SU-DHL-6 (cell line): Measurements from ENCODE around the gene ZNF532.

Experiments
- H2AFZ ChIP-seq: fragments of 200-600 bp; sonication (generic); 2 replicates; pipeline ENCODE4 v1.6.1; 2014; ENCODE audit warnings: low read depth, mild to moderate bottlenecking, moderate library complexity, mixed read lengths, antibody characterized with exemption, low read length; ENCODE audit not compliant: severe bottlenecking
- H3F3A ChIP-seq: fragments of 200-600 bp; shearing (Covaris generic); 2 replicates; pipeline ENCODE4 v1.6.0; 2016; ENCODE audit warnings: antibody characterized with exemption, mild to moderate bottlenecking; ENCODE audit not compliant: insufficient read depth
- H3K27ac ChIP-seq: fragments of 200-600 bp; sonication (generic); 2 replicates; pipeline ENCODE4 v1.5.1; 2016; ENCODE audit warnings: low read depth, mild to moderate bottlenecking, low read length, moderate library complexity, mixed read lengths
- H3K27me3 ChIP-seq: fragments of 200-600 bp; sonication (generic), shearing (Covaris generic); 2 replicates; pipeline ENCODE4 v1.6.0; 2014; ENCODE audit warnings: mild to moderate bottlenecking, low read length
- H3K36me3 ChIP-seq: fragments of 200-600 bp; sonication (generic); 2 replicates; pipeline ENCODE4 v1.6.1; 2014; ENCODE audit warnings: mild to moderate bottlenecking, low read length, mixed read lengths
- H3K4me2 ChIP-seq: fragments of 300-600, 200-600 bp; shearing (Covaris generic), sonication (generic); 2 replicates; pipeline ENCODE4 v1.6.0; 2014; ENCODE audit warnings: low read length, low read depth, mild to moderate bottlenecking; ENCODE audit not compliant: poor library complexity, severe bottlenecking
- H3K4me3 ChIP-seq: fragments of 200-600 bp; sonication (generic); 2 replicates; pipeline ENCODE4 v1.5.1; 2014; ENCODE audit warnings: antibody characterized with exemption, low read length, mild to moderate bottlenecking, mixed read lengths; ENCODE audit not compliant: insufficient read depth, poor library complexity, severe bottlenecking
- H3K79me2 ChIP-seq: fragments of 200-600 bp; sonication (generic); 2 replicates; pipeline ENCODE4 v1.6.1; 2014; ENCODE audit warnings: mild to moderate bottlenecking, low read length, moderate library complexity; ENCODE audit not compliant: insufficient read depth
- H3K9ac ChIP-seq: fragments of 200-600 bp; sonication (generic); 2 replicates; pipeline ENCODE4 v1.7.0; 2014; ENCODE audit warnings: mild to moderate bottlenecking, low read length
- H3K9me2 ChIP-seq: fragments of 200-600 bp; sonication (generic); replicated peaks from 2 replicates; pipeline ENCODE4 v1.6.1; 2014; ENCODE audit warnings: low read length; ENCODE audit not compliant: insufficient read depth
- H3K9me3 ChIP-seq: fragments of 200-600 bp; sonication (generic); 2 replicates; pipeline ENCODE4 v1.6.1; 2014; ENCODE audit warnings: low read length, mixed read lengths; ENCODE audit not compliant: insufficient read depth
- H4K20me1 ChIP-seq: fragments of 200-600 bp; sonication (generic); 2 replicates; pipeline ENCODE4 v1.6.1; 2014; ENCODE audit warnings: low read depth, mild to moderate bottlenecking, antibody characterized with exemption, low read length, moderate library complexity, mixed read lengths
- EZH2phosphoT487 ChIP-seq: fragments of 200-600 bp; sonication (generic), shearing (Covaris generic); conservative IDR thresholded peaks from 2 replicates; pipeline ENCODE4 v1.6.1; 2018; ENCODE audit warnings: mild to moderate bottlenecking, antibody characterized with exemption, low read length, moderate library complexity, mixed read lengths
- TF ChIP-seq, protein P1 (sequence below): fragments of 200-600 bp; sonication (generic); IDR thresholded peaks from one replicate; pipeline ENCODE4 v1.5.1; 2017; ENCODE audit warnings: antibody characterized with exemption, mild to moderate bottlenecking, low read length, moderate library complexity; ENCODE audit not compliant: insufficient read depth, poor library complexity, severe bottlenecking

The ZNF532 gene

GRCh38 chr18:58871514-58872420 lies 7.1 kb downstream of the ZNF532 start:
- Histone ChIP-seq H3K36me3 (peaks cover 14% of the 10 kb centered on the region), H3K27ac (no peak overlapping the region), H4K20me1 (no peaks in the 10 kb centered on the region), H3K9me2 (no peaks in the 10 kb centered on the region), H3K27me3 (no peaks in the 10 kb centered on the region), H3K79me2 (peaks cover 40% of the 10 kb centered on the region), H3K4me3 (no peak overlapping the region), H3K9me3 (no peaks in the 10 kb centered on the region), H3F3A (peaks cover 6% of the 10 kb centered on the region; the same call in 1 of the 2 replicates), H3K9ac (no peak overlapping the region), H2AFZ (no peak overlapping the region), H3K4me2 (no peak overlapping the region)
- TF ChIP-seq EZH2phosphoT487, result no peak
- TF ChIP-seq, protein P1, sequence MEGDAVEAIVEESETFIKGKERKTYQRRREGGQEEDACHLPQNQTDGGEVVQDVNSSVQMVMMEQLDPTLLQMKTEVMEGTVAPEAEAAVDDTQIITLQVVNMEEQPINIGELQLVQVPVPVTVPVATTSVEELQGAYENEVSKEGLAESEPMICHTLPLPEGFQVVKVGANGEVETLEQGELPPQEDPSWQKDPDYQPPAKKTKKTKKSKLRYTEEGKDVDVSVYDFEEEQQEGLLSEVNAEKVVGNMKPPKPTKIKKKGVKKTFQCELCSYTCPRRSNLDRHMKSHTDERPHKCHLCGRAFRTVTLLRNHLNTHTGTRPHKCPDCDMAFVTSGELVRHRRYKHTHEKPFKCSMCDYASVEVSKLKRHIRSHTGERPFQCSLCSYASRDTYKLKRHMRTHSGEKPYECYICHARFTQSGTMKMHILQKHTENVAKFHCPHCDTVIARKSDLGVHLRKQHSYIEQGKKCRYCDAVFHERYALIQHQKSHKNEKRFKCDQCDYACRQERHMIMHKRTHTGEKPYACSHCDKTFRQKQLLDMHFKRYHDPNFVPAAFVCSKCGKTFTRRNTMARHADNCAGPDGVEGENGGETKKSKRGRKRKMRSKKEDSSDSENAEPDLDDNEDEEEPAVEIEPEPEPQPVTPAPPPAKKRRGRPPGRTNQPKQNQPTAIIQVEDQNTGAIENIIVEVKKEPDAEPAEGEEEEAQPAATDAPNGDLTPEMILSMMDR, result no peak

- Histone ChIP-seq H3F3A (no peaks in the 10 kb centered on the region), H2AFZ (no peak overlapping the region), H3K79me2 (peaks cover 26% of the 10 kb centered on the region), H3K27ac (no peak overlapping the region), H4K20me1 (no peaks in the 10 kb centered on the region), H3K4me3 (no peak overlapping the region), H3K9ac (no peak overlapping the region), H3K36me3 (no peaks in the 10 kb centered on the region; the same call in 1 of the 2 replicates), H3K27me3 (no peaks in the 10 kb centered on the region), H3K9me3 (no peaks in the 10 kb centered on the region), H3K9me2 (no peaks in the 10 kb centered on the region), H3K4me2 (no peak overlapping the region)
- TF ChIP-seq, protein P1, result no peak
- no peak for TF ChIP-seq EZH2phosphoT487
These were observed 14.0 kb downstream of the ZNF532 start for GRCh38 chr18:58878640-58879039.

GRCh38 chr18:58881477-58881876 lies 16.8 kb downstream of the ZNF532 start:
- Histone ChIP-seq H3K27me3 (no peaks in the 10 kb centered on the region), H3K9ac (no peak overlapping the region), H3K27ac (no peak overlapping the region), H3K4me2 (no peak overlapping the region), H2AFZ (no peak overlapping the region), H3K9me2 (no peaks in the 10 kb centered on the region), H3K4me3 (no peak overlapping the region), H3K9me3 (no peaks in the 10 kb centered on the region), H3K79me2 (peaks cover 20% of the 10 kb centered on the region), H3K36me3 (no peaks in the 10 kb centered on the region), H4K20me1 (no peaks in the 10 kb centered on the region), H3F3A (peaks cover 3% of the 10 kb centered on the region)
- no peak for TF ChIP-seq EZH2phosphoT487
- TF ChIP-seq, protein P1, result no peak
